HG02763 (cell line): Measurements from ENCODE around the gene OTOP2.

Source experiments
- ATAC-seq: cut with Tn5 transposase; IDR thresholded peaks from one replicate; pipeline ENCODE4 v1.9.1; 2021; ENCODE audit warnings: mild to moderate bottlenecking, moderate library complexity; ENCODE audit not compliant: unreplicated experiment

Gene OTOP2

GRCh38 chr17:74924250-74924948, at the start of gene OTOP2:
OTOP2 (plus strand) TSS chr17:74924273; CDS start chr17:74924633, 360 bp downstream.
- no peak for ATAC-seq

GRCh38 chr17:74874615-74875037, 49.4 kb upstream of the OTOP2 start:
- ATAC-seq = no peak

DNA sequence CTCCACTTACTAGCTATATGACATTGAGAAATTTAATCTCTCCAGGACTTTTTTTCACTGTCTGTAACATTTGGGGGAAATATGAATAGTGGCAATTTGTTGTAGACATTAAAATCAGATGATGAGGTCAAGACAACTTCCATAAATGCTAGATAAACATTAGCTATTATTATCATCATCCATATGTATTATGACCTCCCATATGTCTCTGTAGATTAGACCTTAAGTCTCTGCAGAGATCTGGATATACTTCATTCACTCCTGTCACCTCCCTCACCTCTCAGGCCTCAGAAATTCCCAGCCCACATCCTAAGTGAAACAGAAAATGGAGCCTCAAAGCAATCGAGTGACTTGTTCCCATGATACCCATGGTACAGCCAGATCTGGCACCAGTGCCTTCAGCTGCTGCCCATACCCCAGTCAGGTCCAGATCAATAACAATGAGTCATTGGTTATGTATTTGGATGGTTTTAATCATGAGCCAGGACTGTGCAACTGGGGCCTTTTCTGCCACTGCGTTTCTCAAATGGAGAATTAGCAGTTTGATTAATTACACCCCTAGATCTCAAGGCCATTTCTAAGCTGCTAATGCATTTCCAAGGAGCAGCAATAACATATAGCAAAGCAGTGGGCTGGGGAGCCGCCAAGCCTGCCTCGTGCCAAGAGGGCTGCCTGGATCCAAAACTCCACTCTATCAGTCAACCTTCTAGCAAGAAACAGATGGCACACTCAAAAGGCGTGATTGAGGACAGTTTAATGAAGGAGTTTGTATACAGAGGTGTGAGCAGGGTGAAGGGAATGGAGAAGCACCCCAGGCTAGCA, 48.7 kb upstream of the OTOP2 start:
- ATAC-seq = no peak

DNA sequence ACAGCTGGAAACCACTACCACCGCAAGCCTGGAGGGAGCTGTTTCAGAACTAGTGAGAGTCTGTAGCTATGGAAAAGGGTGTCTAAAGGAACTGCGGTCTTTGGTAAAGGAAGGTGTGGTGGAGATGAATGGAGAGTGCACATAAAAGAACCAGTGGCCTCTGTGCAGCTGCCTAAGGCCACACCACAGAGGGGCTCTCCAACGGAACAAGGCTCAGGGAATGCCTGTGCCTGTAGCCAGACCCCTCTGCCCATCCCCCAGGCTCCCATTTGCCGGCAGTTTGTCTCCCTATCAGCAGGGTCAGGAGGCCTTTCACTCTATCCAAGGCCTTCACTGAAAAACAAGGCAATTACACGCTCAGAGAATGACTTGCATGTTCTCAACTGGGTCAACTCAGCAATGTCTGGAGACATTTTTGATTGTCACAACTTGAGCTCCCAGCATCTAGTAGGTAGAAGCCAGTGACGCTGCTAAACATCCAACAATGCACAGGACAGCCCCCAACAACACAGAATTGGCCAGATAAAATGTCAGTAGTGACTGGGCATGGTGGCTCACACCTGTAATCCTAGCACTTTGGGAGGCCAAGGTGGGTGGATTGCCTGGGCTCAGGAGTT, 48.0 kb upstream of the OTOP2 start:
- no peak for ATAC-seq

DNA sequence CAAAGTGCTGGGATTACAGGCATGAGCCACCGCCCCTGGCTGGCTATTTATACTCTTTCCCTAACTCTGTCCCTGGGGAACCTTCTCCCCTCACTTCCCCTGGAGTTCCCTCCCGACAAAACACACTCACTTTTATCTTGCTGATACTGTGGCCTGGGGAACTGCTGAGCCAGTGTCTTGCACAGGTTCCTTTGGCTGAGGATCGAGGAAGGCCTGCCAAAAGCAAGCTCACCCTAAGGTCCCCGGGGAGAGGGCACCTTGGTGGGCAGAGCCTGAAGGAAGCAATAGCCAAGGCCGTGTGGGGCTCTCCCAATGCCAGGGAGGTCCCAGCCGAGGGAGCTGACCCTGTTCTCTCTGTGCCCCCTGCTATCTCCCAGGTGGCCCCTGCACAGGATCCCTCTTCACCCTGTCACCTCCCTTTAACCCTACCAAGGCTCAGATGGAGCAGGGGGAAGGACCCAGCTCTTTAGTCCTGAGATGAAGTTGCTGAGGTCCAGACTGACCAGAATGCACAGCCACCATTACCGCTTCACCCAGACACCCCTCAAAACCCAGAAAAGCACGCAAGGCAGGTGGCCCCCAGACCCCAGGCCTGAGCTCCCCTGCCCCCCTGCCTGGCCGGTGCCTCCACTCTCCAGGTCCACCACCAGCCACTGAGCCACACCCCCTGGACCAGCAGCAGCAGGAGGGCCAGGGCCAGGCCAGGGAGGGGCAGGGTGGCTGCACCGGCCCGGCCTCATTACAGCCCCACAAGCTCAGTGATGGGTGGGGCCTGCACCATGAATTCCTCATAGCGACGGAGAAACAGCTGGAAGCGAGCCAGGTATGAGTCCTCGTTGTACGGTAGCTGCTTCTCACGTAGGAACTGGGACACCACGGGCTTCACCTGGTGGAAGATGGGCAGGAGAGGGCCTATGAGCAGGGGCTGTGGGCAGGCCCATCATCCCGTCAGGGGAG, 46.2 kb upstream of the OTOP2 start:
- no peak for ATAC-seq

- ATAC-seq = no peak
Observed at GRCh38 chr17:74878658-74879057, 45.4 kb upstream of the OTOP2 start.

GRCh38 chr17:74879308-74879707, 44.8 kb upstream of the OTOP2 start:
- ATAC-seq = no peak

GRCh38 chr17:74881073-74881472, 43.0 kb upstream of the OTOP2 start:
- no peak for ATAC-seq

- ATAC-seq = no peak
Observed at GRCh38 chr17:74882517-74883240, 41.4 kb upstream of the OTOP2 start.

DNA sequence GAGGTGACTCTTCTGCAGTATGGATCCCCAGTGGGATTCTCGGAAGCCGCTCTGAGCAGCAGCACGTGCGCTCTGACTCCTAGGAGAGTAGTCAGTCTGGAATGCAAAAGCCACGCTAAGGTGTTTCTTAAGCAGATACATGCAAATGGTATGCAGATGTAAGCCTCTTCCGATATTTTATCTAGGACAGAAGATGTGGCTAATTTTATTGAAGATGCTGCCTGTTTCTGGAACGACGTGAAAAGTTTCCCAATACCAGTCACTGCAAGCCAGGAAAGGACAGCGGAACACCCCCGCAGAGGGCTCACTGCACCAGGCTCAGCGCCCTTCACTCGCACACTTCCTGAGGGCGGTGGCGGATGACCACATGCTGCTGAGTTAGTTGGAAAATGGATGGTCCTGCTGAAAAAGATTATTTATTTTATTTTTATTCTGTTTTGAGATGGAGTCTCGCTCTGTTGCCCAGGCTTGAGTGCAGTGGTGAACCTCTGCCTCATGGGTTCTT, 40.8 kb upstream of the OTOP2 start:
- ATAC-seq = no peak

DNA sequence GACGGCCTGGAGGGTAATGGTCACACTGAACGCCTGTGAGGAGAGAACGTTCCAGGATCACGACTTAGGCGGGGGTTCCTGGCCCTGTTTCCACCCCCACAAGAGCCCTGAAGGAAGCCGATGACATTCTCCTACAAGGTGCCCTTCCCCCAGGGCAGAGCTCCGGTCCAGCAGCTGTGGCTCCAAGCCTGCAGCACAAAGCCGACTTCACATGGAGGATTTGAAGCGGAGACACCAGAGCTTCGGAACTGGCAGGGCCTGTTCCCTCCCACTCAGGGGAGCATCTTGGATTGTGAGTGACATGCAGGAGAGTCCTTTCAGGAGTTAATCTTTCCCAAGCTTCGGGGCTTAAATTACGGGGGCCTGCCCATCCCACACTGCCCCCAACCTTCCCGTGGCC, 35.6 kb upstream of the OTOP2 start:
- ATAC-seq = no peak

GRCh38 chr17:74890554-74890953, 33.5 kb upstream of the OTOP2 start:
- ATAC-seq = no peak

DNA sequence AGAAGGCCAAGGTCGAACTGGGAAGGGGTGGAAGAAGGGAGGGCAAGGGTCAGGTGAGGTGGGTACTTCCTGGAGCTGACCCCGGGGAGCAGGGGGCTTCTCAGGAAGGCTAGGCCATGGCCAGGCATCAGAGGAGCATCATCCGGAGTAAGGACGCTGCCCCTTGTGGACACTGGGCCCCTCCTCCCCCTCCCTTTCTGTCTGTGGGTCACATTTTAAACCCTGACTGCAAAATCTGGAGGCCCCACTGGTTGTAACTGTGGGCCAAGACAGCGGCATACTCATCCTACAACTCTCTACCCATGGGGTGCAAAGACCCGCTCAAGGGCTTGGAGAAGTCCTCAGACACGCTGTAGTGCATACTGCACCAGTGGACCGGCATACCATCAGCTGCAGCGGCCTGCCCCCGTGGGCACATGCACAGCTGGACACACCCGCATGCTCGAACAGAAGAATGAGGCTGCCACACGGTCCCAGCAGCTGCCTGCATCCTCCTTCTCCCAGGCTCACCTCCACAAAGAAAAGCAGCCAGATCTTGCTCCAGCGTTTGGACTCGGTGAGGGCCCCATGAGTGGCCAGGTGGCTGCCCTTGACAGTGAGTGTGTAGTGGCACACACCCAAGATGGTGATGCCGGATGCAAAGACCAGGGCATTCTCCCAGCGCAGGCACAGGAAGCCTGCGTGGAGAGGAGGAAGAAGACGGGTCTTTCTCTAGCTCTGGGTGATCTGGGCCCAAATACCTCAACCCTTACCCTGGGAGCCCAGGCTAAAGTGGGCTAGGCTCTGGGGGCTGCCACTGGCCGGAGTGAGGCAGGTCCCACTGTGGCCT, 31.8 kb upstream of the OTOP2 start:
- no peak for ATAC-seq

GRCh38 chr17:74892974-74893911, 30.8 kb upstream of the OTOP2 start, which contains the start of gene FADS6:
FADS6 (minus strand) TSS chr17:74893633; CDS start chr17:74893595, 38 bp downstream.
- no peak for ATAC-seq

DNA sequence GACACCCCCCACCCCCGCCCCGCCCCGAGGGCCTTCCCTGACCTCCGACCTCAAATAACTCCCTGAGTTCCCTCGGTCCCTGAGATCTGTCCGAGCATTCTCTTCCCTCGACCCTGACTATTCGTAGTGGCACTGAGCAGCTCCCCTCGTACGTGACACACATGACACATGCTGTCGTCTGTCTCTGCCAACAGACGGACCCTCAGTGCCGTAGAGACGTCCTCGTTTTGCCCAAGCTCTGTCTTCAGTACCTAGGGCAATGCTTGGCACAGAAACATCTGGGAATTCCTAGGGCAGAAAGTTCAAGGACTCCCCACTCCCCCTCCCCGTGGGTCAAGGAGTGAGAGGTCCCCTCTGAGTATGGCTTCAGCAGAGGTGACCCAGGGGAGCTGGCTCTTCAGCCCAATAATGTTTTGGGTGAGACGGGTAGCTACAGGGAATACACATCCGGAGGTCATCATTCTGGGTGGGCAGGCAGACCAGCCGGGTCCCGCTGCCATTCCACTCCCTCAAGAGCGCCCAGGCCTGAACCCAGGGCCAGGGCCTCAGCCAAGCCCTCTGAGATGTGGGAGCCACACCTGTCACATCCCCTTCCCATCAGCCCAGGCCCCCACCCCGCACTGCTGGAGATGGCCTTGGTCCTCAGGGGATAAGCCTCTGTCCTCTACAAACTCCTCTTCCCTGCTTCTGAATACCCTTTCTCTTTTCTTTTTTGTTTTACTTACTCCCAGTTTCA, 30.0 kb upstream of the OTOP2 start:
- ATAC-seq = no peak

DNA sequence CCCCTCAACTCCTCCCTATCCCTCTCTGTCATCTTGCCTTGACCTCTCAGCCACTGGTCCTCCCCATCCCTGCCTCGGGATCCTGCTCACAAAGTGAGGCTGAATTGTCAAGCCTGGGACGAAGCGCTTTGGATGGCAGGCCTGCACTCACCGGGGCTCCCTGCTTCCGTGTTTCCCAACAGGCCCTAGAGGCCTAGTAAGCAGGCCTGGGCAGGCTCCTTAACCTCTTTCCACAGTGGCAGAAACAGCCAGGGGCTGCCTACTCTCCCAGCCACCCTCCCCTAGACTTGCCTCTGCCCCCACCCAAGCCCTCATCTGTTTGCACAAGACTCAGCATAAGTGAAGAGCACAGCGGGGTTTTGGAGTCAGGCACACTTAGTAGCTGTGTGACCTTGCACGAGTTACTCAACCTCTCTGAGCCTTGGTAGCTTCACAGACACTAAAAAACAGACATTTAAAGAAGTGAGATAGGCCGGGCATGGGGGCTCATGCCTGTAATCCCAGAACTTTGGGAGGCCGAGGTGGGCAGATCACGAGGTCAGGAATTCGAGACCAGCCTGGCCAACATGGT, 25.6 kb upstream of the OTOP2 start:
- no peak for ATAC-seq

DNA sequence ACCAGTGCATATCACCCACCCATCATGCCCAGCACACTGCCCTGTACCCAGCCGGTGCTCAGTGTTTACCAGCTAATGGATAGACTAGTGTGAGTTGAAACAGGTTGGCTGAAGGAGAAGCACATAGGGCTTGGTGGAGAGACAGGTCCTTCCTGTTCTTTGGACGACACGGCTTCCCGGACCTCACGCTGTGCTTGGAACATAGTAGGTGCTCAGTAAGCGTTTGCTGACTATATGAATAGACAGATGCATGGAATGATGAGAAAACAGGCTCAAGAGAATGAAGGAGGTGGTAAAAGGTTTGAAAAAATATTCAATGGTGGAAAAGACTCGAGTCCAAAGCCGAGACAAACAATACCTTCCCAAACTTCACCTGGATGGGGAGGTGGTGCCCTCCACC, 23.9 kb upstream of the OTOP2 start:
- no peak for ATAC-seq
